HepG2 (cell line): ENCODE measurements around the gene SPDYE4. TPM values are rescaled to one million over a fixed set of nuclear protein-coding genes. Genes with fewer than 3 reads are reported as not detected.

Experiments used
- ATAC-seq: fragments of 200-7000 bp; cut with Tn5 transposase; 3 replicates; pipeline ENCODE4 v1.9.1; 2020; ENCODE audit warnings: mild to moderate bottlenecking, moderate library complexity
- BruUV-seq: library from RNA; stranded (reverse); fragments of 400-500 nt; replicated peaks from 2 replicates; lab custom pipeline; 2021; lab: Mats Ljungman, UMichigan
- CTCF ChIA-PET: fragments of 300-600 bp; formaldehyde crosslinking; extraction: SDS; loops from one replicate; lab custom pipeline; 2021; ENCODE audit warnings: low total read pairs, inconsistent platforms, low intra/inter-chr PET ratio; lab: Yijun Ruan, JAX
- POLR2A ChIA-PET: fragments of 350-600 bp; sonication (Branson Sonifier 250); formaldehyde crosslinking; loops from one replicate; lab custom pipeline; 2020; ENCODE audit warnings: antibody characterized with exemption, inconsistent platforms; lab: Yijun Ruan, JAX
- DNase-seq: peaks from one replicate; pipeline ENCODE4 v3.0.0-alpha.2; 2015; ENCODE audit warnings: low spot score
- FAIRE-seq: peaks from 3 replicates; lab custom pipeline; 2011; peaks lifted over from hg19 to GRCh38; lab: Jason Lieb, UNC
- H2AFZ ChIP-seq: one replicate; pipeline ENCODE4 v1.6.1; 2011; ENCODE audit warnings: low read length, inconsistent platforms
- H3K27ac ChIP-seq: fragments of 300-600 bp; 3 replicates; pipeline ENCODE4 v1.8.0; 2011; ENCODE audit warnings: mixed run types, mild to moderate bottlenecking, mixed read lengths, low read length, inconsistent platforms; ENCODE audit not compliant: insufficient read depth; ENCODE audit errors: extremely low read length
- H3K27me3 ChIP-seq, 2 experiments: fragments of 200-600 bp in 1 of 2; 2 replicates in 1 of 2; 3 replicates in 1 of 2; pipeline versions ENCODE4 v1.6.0 to v1.8.0; 2011; ENCODE audit warnings: low read length in 2 of 2, mild to moderate bottlenecking in 2 of 2, moderate library complexity in 2 of 2, inconsistent platforms in 1 of 2; ENCODE audit not compliant: insufficient read depth in 2 of 2, control insufficient read depth in 1 of 2
- H3K36me3 ChIP-seq, 2 experiments: fragments of 200-600 bp in 1 of 2; replicated peaks in 1 of 2; 2 replicates in 1 of 2; 3 replicates in 1 of 2; pipeline versions ENCODE4 v1.5.1 to v1.8.0; 2011; ENCODE audit warnings: low read length in 2 of 2, inconsistent platforms in 1 of 2; ENCODE audit not compliant: insufficient read depth in 2 of 2, control insufficient read depth in 1 of 2
- H3K4me1 ChIP-seq: 2 replicates; pipeline ENCODE4 v1.5.1; 2012; ENCODE audit warnings: low read length, inconsistent platforms; ENCODE audit not compliant: insufficient read depth
- H3K4me2 ChIP-seq: 2 replicates; pipeline ENCODE4 v1.6.0; 2011; ENCODE audit warnings: low read depth, low read length, inconsistent platforms
- H3K4me3 ChIP-seq, 3 experiments: fragments of 200-600 bp in 1 of 3; sonication (generic), shearing (Covaris generic) in 1 of 3; replicated peaks in 1 of 3; 2 replicates each; pipeline ENCODE4 v1.5.1; 2011 to 2016; ENCODE audit warnings: low read length in 3 of 3, inconsistent platforms in 2 of 3, low read depth in 2 of 3, mild to moderate bottlenecking in 2 of 3, control low read depth in 1 of 3, mixed read lengths in 1 of 3; ENCODE audit not compliant: insufficient read depth in 1 of 3
- H3K79me2 ChIP-seq: one replicate; pipeline ENCODE4 v1.6.1; 2011; ENCODE audit warnings: low read length, inconsistent platforms; ENCODE audit not compliant: insufficient read depth
- H3K9ac ChIP-seq: 2 replicates; pipeline ENCODE4 v1.6.0; 2011; ENCODE audit warnings: mild to moderate bottlenecking, low read depth, low read length, inconsistent platforms; ENCODE audit not compliant: insufficient read depth
- H3K9me3 ChIP-seq: 2 replicates; pipeline ENCODE4 v1.5.1; 2012; ENCODE audit warnings: mild to moderate bottlenecking, low read length
- H4K20me1 ChIP-seq: 2 replicates; pipeline ENCODE4 v1.6.0; 2011; ENCODE audit warnings: inconsistent platforms, mild to moderate bottlenecking, low read length, moderate library complexity; ENCODE audit not compliant: insufficient read depth
- FOXJ3 ChIP-seq: sonication (generic); formaldehyde crosslinking; IDR thresholded peaks from 2 replicates; pipeline ENCODE4 v1.4.0; 2020; ENCODE audit warnings: missing genetic modification reagents, mild to moderate bottlenecking, borderline replicate concordance
- MAF1 ChIP-seq: sonication (generic); formaldehyde crosslinking; IDR thresholded peaks from 2 replicates; pipeline ENCODE4 v1.5.0; 2020; ENCODE audit warnings: missing genetic modification reagents, borderline replicate concordance
- NFIB ChIP-seq: sonication (generic); formaldehyde crosslinking; IDR thresholded peaks from 2 replicates; pipeline ENCODE4 v1.9.0; 2021; ENCODE audit warnings: missing genetic modification reagents, mild to moderate bottlenecking, borderline replicate concordance
- NR3C1 ChIP-seq: sonication (generic); formaldehyde crosslinking; IDR thresholded peaks from 2 replicates; pipeline ENCODE4 v1.4.0; 2020; ENCODE audit warnings: missing genetic modification reagents
- SNAPC2 ChIP-seq: sonication (generic); formaldehyde crosslinking; IDR thresholded peaks from 2 replicates; pipeline ENCODE4 v1.8.1; 2022; ENCODE audit warnings: mild to moderate bottlenecking, missing genetic modification reagents
- ZNF512B ChIP-seq: sonication (generic); formaldehyde crosslinking; IDR thresholded peaks from 2 replicates; pipeline ENCODE4 v1.5.1; 2020; ENCODE audit warnings: missing genetic modification reagents, mild to moderate bottlenecking, borderline replicate concordance
- ZNF780A ChIP-seq: sonication (generic); formaldehyde crosslinking; IDR thresholded peaks from 2 replicates; pipeline ENCODE4 v1.8.0; 2022; ENCODE audit warnings: mild to moderate bottlenecking, missing genetic modification reagents, moderate library complexity
- ZNF781 ChIP-seq: sonication (generic); formaldehyde crosslinking; IDR thresholded peaks from 2 replicates; pipeline ENCODE4 v1.5.1; 2020; ENCODE audit warnings: borderline replicate concordance, mild to moderate bottlenecking, missing genetic modification reagents; ENCODE audit errors: not compliant biosample characterization
- ZNF841 ChIP-seq: sonication (generic); formaldehyde crosslinking; IDR thresholded peaks from 2 replicates; pipeline ENCODE4 v1.8.1; 2023; ENCODE audit warnings: missing genetic modification reagents, borderline replicate concordance
- ZSCAN21 ChIP-seq: sonication (generic); formaldehyde crosslinking; IDR thresholded peaks from 2 replicates; pipeline ENCODE4 v1.8.0; 2022; ENCODE audit warnings: mild to moderate bottlenecking, missing genetic modification reagents, moderate library complexity, borderline replicate concordance
- ZUFSP ChIP-seq: sonication (generic); formaldehyde crosslinking; IDR thresholded peaks from 2 replicates; pipeline ENCODE4 v1.9.0; 2021; ENCODE audit warnings: missing genetic modification reagents, mild to moderate bottlenecking, borderline replicate concordance
- WGBS: methylation state at CpG from one replicate; pipeline ENCODE4 v1.1.6; 2017; ENCODE audit warnings: low lambda C conversion rate; 5-methylcytosine and 5-hydroxymethylcytosine counted together
- in situ Hi-C: cut with HindIII; loops from 2 replicates; pipeline ENCODE4 v1.10.0; 2017; ENCODE audit warnings: low pct_unique_long_range_greater_than_20kb; ENCODE audit not compliant: extremely low pct_ligation_motif_present
- intact Hi-C: fragments of 100-400 bp; cut with micrococcal nuclease; formaldehyde crosslinking; loops from one replicate; pipeline ENCODE4 v1.10.0; 2022; ENCODE audit not compliant: unreplicated experiment
- polyA plus RNA-seq, 8 experiments: library from polyadenylated mRNA; depleted of rRNA in 3 of 8; stranded (reverse) in 7 of 8; unstranded in 1 of 8; fragments of >200 nt; fragmentation: Illumina TruSeq in 4 of 8; extraction: Trizol in 4 of 8; gene quantifications; 2 replicates each; pipeline versions ENCODE4 v1.2.1 to v1.2.3, GENCODE V29; 2011 to 2016; ENCODE audit warnings: low read depth in 4 of 8, missing spikeins in 1 of 8, mixed read lengths in 1 of 8; ENCODE audit not compliant: insufficient read depth in 1 of 8
- total RNA-seq, 5 experiments: library from RNA; depleted of rRNA; stranded (reverse); fragments of >200 nt; fragmentation: Illumina TruSeq; extraction: Trizol; gene quantifications; 2 replicates each; pipeline ENCODE4 v1.2.3, GENCODE V29; 2016; ENCODE audit warnings: low read depth in 1 of 5
- TF ChIP-seq, protein P1 (sequence below): sonication (generic); formaldehyde crosslinking; IDR thresholded peaks from 2 replicates; pipeline ENCODE4 v1.4.0; 2020; ENCODE audit warnings: mild to moderate bottlenecking, missing genetic modification reagents, borderline replicate concordance

Gene SPDYE4
- total and polyA plus RNA-seq, 2 of the 13 experiments (the other 11 are each of a cell fraction or from before 2014, with no cell fraction given), result not detected

- TF ChIP-seq ZNF512B (CRISPR knock-in tag) (no peak), SNAPC2 (CRISPR knock-in tag) (no peak)
- TF ChIP-seq, protein P1, sequence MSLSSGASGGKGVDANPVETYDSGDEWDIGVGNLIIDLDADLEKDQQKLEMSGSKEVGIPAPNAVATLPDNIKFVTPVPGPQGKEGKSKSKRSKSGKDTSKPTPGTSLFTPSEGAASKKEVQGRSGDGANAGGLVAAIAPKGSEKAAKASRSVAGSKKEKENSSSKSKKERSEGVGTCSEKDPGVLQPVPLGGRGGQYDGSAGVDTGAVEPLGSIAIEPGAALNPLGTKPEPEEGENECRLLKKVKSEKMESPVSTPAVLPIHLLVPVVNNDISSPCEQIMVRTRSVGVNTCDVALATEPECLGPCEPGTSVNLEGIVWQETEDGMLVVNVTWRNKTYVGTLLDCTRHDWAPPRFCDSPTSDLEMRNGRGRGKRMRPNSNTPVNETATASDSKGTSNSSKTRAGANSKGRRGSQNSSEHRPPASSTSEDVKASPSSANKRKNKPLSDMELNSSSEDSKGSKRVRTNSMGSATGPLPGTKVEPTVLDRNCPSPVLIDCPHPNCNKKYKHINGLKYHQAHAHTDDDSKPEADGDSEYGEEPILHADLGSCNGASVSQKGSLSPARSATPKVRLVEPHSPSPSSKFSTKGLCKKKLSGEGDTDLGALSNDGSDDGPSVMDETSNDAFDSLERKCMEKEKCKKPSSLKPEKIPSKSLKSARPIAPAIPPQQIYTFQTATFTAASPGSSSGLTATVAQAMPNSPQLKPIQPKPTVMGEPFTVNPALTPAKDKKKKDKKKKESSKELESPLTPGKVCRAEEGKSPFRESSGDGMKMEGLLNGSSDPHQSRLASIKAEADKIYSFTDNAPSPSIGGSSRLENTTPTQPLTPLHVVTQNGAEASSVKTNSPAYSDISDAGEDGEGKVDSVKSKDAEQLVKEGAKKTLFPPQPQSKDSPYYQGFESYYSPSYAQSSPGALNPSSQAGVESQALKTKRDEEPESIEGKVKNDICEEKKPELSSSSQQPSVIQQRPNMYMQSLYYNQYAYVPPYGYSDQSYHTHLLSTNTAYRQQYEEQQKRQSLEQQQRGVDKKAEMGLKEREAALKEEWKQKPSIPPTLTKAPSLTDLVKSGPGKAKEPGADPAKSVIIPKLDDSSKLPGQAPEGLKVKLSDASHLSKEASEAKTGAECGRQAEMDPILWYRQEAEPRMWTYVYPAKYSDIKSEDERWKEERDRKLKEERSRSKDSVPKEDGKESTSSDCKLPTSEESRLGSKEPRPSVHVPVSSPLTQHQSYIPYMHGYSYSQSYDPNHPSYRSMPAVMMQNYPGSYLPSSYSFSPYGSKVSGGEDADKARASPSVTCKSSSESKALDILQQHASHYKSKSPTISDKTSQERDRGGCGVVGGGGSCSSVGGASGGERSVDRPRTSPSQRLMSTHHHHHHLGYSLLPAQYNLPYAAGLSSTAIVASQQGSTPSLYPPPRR, result no peak
These were observed 49.3 kb downstream of the SPDYE4 start (continued) for GRCh38 chr17:8709006-8709405.

GRCh38 chr17:8708025-8708461, 50.3 kb downstream of the SPDYE4 start:
- no peaks in the 10 kb centered on the region for H3K36me3 ChIP-seq
- no TSS peak for BruUV-seq
- ATAC-seq (peak; percentile 21; the same call in 1 of the 3 replicates), DNase-seq (no peak), FAIRE-seq (no peak)
- H3K4me2 ChIP-seq, result peak overlapping the region; percentile 42
- no peak overlapping the region for H3K4me3 ChIP-seq
- POLR2A ChIA-PET, result interaction anchor here (1.4 kb wide), 1 partner anchor 10 kb away, joined by 3 read pairs; no protein-coding TSS in a partner anchor
- H3K27ac ChIP-seq, result no peak overlapping the region
- peaks cover 30% of the 10 kb centered on the region for H3K4me1 ChIP-seq
- no peaks in the 10 kb centered on the region for H3K9me3 ChIP-seq
- no peaks in the 10 kb centered on the region for H3K79me2 ChIP-seq
- H3K9ac ChIP-seq, result no peak overlapping the region
- intact Hi-C loops (no loop called here), in situ Hi-C loops (no loop called here)
- H4K20me1 ChIP-seq, result no peaks in the 10 kb centered on the region
- peaks cover 0 to 3% of the 10 kb centered on the region in 2 experiments; a peak in 1 of 5 replicates for H3K27me3 ChIP-seq
- H2AFZ ChIP-seq, result no peak overlapping the region
- WGBS, result 37% methylated on average over 5 of the region's 5 CpGs
- CTCF ChIA-PET, result no interaction called here
- TF ChIP-seq FOXJ3 (CRISPR knock-in tag) (no peak), ZNF841 (CRISPR knock-in tag) (no peak), NFIB (CRISPR knock-in tag) (no peak), ZSCAN21 (CRISPR knock-in tag) (no peak), MAF1 (CRISPR knock-in tag) (no peak), ZUFSP (CRISPR knock-in tag) (no peak), ZNF781 (CRISPR knock-in tag) (no peak), NR3C1 (CRISPR knock-in tag) (no peak), ZNF780A (CRISPR knock-in tag) (no peak)
